GM12865 (cell line): Measurements from ENCODE around the gene LYZL4.

ENCODE experiments used
- DNase-seq: peaks from one replicate; pipeline ENCODE4 v3.0.0; 2010; ENCODE audit warnings: low read depth
- H3K4me3 ChIP-seq: 2 replicates; pipeline ENCODE4 v1.5.1; 2011; ENCODE audit warnings: mild to moderate bottlenecking, low read depth, low read length, control low read depth
- CTCF ChIP-seq: IDR thresholded peaks from 2 replicates; pipeline ENCODE4 v1.5.1; 2011; ENCODE audit warnings: low read length, control low read depth, low read depth, inconsistent platforms; ENCODE audit not compliant: insufficient read depth; ENCODE audit errors: missing control alignments

The LYZL4 gene

GRCh38 chr3:42376344-42376798, 34.0 kb downstream of the LYZL4 start:
- no peak overlapping the region for H3K4me3 ChIP-seq
- TF ChIP-seq CTCF = no peak
- DNase-seq = no peak

- no peak overlapping the region for H3K4me3 ChIP-seq
- no peak for TF ChIP-seq CTCF
- no peak for DNase-seq
Observed at GRCh38 chr3:42375121-42375800, 35.1 kb downstream of the LYZL4 start.

GRCh38 chr3:42371776-42372175, 38.6 kb downstream of the LYZL4 start:
- DNase-seq = no peak
- TF ChIP-seq CTCF = no peak
- no peak overlapping the region for H3K4me3 ChIP-seq

DNA sequence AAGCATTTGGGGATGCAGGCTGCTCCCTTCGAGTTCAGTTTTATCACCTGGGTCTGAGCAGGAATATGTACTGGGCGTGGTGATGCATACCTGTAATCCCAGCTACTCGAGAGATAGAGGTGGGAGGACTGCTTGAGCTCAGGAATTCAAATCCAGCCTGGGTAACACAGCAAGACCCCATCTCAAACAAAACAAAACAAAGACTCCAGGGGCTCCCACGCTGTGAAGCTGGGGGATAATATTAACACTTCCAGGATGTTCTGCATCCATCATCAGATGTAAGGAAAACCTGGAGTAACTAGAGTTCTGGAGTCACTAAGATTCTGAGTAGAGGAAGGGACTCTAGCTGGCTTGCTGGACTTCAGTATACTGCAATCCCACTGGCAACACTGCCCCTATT, 40.6 kb downstream of the LYZL4 start:
- DNase-seq = no peak
- no peak overlapping the region for H3K4me3 ChIP-seq
- no peak for TF ChIP-seq CTCF

DNA sequence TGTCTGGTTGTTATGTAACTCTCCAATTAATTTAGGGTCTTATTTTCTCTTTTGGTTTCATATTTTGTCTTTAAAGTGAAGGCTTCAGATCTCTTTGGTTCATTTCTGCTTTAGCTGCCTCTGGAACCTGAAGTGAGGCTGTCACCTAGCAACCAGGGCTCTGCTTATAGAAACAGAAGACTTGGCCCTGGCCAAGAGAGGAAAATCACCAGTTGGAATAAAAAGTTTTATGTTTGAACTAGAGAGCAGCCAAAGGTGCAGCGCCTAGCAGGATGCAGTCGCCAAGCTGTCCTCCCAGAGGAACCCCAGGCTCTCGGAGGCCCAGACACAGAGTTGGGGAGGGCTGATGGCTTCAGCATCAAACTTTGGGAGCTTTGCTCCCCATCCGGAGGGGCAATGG, 41.1 kb downstream of the LYZL4 start:
- DNase-seq = peak; percentile 50
- H3K4me3 ChIP-seq = no peak overlapping the region
- TF ChIP-seq CTCF = no peak

DNA sequence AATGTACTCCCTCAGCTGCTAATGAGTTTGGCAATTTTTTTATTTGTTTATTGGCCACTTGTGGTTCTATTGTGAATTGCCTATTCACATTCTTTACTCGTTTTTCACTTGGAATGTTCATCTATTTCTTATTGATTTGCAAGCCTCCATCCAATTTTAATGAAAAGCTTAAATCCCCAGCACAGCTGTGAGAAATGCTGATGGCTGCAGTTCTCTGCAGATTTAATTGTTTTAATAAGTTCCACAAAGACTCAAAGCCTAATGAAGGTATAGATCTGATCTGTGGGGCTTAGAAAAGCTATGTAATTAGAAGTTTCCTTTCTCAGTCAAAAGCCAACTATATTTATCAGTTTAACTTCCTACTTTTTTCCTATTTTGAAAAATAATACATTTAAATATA, 41.5 kb downstream of the LYZL4 start:
- TF ChIP-seq CTCF = no peak
- DNase-seq = no peak
- H3K4me3 ChIP-seq = no peak overlapping the region

DNA sequence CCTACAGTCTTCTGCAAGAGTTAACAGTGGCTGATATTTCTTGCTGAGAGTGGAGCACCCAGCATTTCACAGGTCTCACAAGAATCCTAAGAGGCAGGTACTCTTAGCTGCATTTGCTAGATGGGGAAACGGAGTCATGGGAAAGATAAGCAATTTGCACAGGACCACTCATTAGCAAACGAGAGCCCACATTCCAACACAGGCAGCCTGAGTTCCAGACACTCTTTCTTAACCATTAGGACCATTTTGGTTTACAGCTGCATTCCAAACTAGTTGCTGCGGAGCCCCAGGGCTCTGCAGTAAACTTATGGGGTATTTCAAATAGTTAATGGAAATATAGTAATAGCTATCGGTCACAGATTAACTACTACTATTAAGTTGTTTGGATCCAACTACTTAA, 42.5 kb downstream of the LYZL4 start:
- TF ChIP-seq CTCF = no peak
- DNase-seq = no peak
- H3K4me3 ChIP-seq = no peak overlapping the region
